HG02852 (cell line): Measurements from ENCODE around the gene BCL2L13.

Experiments used
- ATAC-seq: cut with Tn5 transposase; IDR thresholded peaks from one replicate; pipeline ENCODE4 v1.9.1; 2021; ENCODE audit warnings: mild to moderate bottlenecking, moderate library complexity; ENCODE audit not compliant: unreplicated experiment

Gene BCL2L13, protein sequence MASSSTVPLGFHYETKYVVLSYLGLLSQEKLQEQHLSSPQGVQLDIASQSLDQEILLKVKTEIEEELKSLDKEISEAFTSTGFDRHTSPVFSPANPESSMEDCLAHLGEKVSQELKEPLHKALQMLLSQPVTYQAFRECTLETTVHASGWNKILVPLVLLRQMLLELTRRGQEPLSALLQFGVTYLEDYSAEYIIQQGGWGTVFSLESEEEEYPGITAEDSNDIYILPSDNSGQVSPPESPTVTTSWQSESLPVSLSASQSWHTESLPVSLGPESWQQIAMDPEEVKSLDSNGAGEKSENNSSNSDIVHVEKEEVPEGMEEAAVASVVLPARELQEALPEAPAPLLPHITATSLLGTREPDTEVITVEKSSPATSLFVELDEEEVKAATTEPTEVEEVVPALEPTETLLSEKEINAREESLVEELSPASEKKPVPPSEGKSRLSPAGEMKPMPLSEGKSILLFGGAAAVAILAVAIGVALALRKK

DNA sequence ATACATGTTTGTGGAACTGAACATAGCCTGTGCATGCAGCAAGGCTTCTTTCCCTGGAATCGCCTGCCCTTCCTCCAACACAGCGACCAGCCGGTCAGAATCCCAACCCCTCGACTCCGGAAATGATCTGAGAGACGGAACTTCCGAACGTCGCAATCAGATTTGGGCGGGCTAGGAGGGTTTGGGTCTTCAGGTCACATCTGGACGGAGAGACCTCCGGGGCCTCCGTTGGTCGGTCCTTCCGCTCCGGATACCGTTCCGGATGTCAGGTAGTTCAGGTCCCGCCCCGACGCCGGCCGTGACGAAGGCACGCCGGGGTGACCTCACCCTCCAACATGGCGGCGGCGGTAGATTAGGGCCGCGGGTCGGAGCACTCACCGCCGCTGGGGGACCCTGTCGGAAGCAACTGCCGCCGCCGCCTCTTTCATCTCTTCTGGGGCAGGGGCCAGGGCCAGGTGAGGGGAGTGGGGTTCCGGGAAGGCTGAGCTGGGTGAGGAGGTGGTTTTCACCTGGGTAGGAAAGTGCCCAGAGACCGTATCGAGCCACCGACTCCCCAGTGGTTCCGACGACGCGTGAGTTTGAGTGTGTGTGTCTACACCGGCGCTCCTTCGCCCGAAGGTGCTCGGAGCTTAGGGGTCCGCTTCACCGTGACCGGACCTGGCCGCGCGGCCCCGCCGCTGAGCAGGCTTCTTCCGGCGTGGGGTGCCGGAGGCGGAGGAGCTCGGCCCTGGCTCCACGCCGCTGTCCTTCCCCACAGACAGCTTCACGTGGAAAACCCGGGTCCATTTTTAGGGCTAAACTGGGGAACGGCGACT is at the start of gene BCL2L13:
Gene BCL2L13 (plus strand): TSS at position 326 of the 815 bp plus-strand sequence. CDS start 16,955 bp downstream, outside the sequence.
- ATAC-seq, result peak; percentile 90

DNA sequence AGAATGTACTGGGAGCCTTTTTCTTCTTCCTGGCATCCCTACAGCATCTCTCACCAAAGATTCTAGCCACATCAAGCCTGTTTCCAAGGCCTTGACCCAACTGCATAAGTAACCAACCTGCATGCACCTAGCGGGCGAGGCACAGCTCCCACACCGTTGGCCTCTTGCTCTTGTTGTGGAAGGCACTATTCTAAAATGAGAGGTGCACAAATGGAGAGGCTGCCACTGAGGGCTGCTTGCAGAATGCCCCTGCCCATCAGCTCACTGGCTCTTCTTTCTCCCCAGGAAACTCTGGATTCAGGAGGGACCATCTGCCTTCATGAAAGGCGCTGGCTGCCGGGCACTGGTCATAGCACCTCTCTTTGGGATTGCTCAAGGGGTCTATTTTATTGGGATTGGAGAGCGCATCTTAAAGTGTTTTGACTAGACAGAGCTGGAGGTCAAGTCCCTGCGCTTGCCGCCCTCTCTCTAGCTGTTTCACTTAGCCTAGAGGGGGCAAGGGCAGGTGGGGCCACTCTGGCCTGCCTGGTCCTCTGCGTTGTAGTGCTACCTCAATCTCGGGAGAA is 48.7 kb upstream of the BCL2L13 start:
- ATAC-seq, result no peak

DNA sequence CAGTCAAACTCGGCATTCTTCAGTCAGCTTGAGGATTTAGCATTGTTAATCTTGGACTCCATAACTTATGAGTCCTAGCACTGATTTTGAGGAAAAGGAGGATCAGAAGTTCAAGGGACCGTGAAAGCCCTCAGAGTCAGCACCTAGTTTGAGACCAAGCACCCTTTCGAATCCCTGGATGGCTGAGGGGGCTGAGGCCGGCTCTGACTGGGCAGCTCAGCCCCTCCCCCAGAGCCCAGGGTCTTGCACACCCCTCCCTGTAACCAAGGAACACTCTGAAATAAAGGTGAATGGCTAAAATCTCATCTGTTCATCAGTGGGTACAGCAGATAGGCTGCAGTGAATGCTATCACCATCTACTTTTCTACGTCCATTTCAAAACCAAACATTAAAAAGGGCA is 48.0 kb upstream of the BCL2L13 start:
- no peak for ATAC-seq

DNA sequence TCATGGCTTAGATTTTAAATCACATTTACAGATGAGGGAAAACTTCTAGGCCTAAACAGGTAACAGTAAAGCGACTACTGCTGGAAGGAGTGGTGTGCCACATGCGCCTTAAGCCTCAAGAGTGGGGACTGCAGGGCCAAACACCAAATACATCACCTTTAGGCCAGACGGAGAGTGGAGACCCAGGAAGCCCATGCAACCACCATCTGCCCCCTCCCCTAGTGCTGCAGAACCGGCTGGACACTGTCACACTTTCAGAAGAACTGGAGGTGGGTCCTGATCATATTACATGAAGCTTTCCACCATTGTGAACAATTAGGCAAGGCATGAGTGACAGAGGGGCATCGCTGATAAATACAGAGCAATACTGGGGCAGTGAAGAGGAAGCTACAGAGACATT is 46.4 kb upstream of the BCL2L13 start:
- ATAC-seq, result no peak

DNA sequence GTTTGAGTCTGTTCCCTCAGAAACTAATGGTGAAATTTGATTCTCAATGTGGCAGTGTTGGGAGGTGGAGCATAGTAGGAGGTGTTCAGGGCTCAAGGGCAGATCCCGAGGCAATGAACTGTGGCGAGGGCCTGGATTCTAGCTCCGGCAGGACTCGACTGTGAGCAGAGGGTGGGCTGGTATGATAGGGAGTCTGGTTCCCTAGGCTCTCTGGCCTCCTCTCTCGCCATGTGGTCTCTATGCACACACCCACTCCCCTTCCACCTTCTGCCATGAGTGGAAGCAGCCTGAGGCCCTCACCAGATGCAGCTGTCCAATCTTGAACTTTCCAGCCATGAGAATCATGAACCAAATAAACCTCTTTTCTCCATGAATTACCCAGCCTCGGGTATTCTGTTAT is 42.3 kb upstream of the BCL2L13 start:
- ATAC-seq, result no peak

DNA sequence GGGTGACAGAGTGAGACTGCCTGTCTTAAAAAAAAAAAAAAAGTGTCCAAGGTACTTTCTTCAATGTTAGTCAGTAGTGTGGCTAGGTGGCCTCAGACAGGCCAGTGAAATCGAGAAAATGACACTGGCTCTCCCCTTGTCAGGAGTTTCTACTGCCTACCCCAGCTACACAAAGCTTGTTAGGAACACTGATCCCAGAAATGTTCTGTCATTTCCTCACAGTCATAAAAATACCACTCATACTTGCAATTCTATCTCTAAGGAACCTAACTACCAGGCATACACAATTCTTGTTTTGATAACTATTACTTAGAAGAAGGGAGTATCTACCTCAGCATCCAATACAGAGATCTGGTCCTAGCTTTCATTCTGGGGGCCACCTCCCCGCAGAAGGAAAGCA is 41.3 kb upstream of the BCL2L13 start:
- ATAC-seq, result no peak

DNA sequence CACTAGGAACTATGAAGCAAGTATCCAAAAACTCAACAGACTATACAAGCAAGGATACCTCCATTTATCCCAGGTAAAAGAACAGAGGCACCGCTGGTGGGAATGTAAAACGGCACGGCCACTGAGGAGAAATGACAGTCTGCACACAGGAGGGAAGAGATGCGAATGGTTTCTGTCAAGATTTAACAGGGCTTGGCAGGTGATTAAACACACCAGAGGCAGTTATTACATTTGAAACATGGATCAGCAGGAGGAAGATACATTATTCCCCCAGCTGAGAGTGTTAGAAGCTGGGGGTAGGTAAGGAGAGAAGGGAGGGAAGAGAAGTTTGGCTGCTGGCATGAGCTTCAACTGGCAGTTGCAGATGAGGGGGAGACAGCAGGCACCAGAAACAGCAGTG is 40.2 kb upstream of the BCL2L13 start:
- ATAC-seq, result no peak

DNA sequence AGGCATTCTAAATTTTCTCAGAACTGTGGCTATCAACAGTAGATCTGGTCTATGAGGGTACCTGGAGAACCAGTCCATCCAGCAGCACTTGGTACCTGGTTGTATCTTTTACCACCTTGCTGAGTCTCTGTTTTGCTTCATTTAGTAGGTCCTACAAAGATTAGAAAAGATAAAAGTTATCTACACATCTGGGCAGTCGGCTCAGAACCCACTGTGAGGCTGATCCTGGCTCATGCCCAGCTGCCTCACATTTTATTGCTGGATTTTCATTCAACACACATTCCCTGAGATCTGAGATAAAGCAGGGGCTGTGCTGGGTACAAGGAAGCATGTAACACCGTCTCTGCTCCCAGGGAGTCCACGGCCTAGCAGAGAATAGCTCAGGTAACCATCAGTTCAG is 37.5 kb upstream of the BCL2L13 start:
- no peak for ATAC-seq

DNA sequence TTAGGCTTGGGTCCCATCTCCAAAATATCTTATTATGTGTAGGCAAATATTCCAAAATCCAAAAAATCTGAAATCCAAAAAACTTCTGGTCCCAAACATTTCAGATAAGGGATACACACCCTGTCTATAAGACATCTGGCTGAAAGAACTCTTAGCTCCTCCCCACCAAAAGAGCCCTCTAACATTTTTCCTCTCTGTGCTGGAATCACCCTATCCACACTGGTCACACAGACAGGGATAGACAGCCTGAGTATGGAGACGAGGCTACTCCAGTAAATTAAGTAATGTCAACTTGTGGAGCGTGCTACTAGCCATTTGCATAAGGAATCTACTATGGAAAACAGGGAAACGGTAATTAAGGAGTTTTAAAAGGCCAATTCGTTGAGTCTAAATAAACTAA is 34.9 kb upstream of the BCL2L13 start:
- ATAC-seq, result no peak

DNA sequence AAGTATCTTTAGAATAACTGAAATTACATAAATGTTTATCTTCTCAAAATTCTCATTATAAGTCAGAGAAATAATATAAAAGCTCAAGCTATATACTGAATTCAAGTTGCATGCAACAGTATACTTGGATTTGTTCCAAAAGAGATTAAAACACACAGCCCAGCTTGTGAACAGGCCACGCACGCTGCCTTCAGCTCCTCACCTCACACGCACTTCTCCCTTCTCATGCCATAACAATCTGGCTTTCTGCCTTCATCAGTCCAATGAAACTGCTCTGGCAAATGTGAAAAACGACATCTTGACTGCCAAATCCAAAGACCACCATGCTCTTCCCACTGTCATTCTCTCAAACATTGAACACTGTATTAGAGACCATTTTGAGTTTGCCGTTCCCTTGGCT is 32.1 kb upstream of the BCL2L13 start:
- ATAC-seq, result no peak

DNA sequence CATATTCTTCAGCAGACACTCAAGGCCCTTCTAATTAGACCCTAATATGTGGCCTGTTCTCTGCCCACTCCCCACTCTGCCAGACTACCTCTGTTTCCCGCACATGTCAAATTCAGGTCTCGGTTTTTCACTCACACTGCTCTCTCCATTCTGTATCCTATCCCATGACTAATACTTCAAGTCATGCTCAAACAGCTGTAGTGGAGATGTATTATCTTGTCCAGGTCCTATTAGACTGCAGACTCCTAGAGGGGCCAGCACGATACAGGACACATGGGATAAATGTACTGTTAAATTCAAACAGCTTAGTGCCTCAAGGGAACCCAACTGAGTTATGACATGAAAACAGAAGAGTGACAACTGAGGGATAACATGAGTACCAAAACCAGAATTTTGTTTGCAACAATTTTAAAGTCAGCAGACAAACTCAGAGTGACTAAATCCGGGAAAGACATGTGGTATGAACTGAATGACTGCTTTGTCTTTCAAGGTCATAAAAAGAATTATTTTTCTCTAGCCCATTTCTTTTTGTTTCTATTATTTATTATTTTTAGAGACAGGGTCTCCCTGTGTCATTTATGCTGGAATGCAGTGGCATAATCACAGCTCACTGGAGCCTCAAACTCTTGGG is 30.6 kb upstream of the BCL2L13 start:
- ATAC-seq, result no peak

DNA sequence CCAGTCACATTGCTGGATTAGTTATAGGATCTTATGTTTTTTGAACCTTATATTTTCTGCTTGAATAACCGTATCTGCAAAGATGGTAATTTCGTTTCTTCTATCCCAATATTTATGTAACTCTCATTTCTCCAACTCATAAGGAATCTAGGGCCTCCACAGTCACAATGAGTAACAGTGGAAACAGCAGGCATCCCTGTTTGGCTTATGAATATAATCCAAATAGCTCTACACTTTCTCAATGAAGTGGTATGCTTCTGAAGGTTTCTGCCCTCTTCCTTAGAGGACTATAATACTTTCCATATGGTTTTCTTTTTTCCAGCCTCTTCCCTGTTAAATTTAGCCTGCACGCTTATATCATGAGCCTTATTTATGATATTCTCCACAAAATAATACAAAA is 26.5 kb upstream of the BCL2L13 start:
- no peak for ATAC-seq

DNA sequence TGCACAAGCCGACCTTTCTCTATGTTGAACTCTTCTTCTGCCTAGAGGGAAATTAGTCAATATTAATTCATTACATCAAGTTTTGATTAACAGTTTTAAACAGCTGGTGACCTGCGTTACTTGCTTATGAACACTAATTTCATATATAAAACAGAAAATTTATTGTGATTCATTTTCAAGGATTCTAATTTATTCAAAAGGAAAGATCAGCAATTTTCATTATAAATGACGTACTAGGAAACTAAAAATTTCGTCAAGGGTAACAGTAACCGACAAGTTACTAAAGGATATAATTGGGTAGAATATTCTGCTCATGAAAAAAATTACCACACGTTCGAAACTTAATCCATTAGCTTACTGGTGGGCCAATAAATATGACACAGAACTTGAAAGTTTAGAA is 25.3 kb upstream of the BCL2L13 start:
- ATAC-seq, result no peak

DNA sequence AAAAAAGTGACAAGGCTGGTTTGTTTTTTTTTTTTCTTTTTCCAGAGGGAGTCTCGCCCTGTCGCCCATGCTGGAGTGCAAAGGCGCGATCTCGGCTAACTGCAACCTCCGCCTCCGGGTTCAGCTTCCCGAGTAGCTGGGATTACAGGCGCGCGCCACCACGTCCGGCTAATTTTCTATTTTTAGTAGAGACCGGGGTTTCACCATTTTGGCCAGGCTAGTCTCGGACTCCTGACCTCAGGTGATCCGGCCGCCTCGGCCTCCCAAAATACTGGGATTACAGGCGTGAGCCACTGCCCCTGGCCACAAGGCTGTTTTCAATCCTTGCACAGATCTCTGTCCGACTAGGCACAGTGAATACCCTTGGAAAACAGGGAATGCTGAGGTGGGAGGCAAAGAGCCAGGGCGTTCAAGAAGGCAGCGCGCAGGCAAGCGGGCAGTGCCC is 10.6 kb upstream of the BCL2L13 start:
- ATAC-seq, result no peak

DNA sequence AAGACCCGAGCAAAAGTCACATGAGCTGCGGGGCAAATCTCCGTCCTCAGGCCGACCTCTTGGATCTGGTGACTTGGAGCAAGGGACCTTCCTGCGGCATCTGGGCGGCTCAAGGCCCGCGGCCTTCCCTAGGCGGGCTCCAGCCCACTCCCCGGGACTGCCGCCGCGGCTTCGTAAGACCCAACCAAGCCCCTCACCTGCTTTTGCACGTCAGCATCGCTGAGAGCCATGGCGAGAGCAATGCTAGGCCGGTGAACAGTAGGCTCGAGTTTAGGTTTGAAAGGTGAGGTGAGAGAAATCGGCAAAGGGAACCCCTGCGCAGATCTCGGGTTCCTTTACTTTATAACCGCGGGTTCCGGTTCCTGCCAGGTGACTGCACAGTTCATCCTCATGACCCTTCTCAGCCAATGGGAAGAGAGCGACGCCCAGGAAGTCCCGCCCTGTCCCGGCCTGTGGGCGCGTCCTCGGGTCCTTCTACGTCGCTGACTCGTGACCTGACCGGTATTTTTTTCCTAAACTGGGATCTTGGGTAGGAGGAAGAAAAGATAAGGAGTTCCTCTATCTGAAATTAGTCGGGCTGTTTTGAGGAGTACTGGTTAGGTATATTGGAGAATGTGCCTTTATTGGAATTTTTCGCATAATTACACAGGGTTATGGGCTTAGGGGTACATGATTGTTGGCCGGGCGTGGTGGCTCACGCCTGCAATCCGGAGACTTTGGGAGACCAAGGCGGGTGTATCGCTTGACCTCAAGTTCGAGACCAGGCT is 10.0 kb upstream of the BCL2L13 start, which contains the start of gene ATP6V1E1:
Gene ATP6V1E1 (minus strand): TSS at position 344 of the 767 bp plus-strand sequence. CDS start 114 bp downstream, at position 230.
- peak; percentile 99 for ATAC-seq

DNA sequence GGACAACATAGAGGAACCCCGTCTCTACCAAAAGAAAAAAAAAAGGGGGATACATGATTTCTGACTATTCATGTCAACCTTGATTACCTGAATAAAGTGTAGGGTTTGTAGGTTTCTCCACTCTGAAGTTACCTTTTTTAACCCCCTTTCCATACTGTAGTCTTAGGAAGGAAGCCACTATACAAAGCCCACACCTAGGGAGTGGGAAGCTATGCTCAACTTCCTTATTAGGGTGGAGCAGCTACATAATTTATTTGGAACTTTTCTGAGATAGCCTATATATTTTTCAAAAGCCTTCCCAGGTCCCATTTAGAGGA is 9.4 kb upstream of the BCL2L13 start:
- ATAC-seq, result no peak

DNA sequence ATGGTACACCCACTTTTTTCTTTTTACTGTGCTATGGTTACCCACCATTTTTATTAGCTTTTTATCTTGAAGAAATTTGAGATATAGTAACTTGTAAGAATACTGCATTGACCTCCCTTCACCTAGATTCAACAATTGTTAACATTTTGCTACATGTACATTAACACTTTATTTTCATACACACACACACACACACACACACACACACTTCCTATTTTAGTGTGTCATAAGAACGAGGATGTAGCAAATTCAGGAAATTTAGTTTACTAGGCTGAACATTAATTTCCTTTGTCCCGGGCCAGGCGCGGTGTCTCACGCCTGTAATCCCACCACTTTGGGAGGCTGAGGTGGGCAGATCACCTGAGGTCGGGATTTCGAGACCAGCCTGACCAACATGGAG is 8.9 kb upstream of the BCL2L13 start:
- no peak for ATAC-seq

DNA sequence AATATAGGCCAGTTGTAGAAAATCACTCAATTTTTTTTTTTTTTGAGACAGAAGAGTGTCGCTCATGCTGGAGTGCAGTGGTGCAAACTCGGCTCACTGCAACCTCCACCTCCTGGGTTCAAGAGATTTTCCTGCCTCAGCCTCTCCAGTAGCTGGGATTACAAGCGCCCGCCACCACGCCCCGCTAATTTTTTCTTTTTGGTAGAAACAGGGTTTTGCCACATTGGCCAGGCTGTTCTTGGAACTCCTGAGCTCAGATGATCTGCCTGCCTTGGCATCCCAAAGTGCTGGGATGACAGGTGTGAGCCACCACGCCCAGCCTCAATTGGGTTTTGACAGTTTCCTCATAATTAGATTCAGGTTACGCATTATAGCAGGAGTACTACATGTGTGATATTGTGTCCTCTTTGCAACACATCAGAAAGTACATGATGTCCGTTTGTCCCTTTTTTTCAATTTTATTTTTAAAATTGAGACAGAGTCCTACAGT is 7.4 kb upstream of the BCL2L13 start:
- ATAC-seq, result no peak

DNA sequence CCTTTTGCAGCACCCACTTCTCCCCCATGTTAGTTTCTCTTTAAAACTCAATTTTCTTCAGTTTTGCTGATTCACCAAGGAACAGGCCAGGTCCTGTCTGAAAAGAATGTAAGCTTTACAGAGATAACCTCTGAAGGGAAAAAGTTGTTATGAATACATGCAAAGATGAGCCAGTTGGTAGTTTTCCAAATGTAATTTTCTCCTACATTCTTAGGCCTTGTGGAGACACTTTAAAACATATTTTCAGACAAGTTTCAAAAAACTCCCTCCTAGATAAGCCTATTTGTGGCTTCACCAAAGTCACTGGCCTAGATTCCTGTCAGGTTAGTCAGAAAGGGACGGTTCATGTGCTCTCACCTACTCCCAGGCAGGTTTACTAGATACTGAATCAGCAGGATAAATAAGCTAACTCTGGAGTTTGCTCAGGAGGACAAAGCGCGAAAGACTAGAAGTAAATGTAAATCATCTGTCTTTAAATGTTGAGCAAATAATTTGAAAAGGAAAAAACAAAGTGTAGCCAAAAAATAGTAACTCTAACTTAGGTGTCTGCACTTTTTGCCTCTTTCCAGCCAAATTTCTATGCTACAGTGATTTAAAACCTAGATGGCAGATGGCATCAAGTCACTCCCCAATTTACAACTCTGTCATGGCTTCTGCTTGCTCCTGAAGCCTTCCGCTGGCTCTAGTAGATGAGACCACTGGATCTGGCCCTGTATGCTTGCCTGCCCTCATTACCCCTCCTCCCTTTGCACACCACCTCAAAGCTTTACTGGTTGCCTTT is 5.2 kb upstream of the BCL2L13 start:
- ATAC-seq, result no peak

DNA sequence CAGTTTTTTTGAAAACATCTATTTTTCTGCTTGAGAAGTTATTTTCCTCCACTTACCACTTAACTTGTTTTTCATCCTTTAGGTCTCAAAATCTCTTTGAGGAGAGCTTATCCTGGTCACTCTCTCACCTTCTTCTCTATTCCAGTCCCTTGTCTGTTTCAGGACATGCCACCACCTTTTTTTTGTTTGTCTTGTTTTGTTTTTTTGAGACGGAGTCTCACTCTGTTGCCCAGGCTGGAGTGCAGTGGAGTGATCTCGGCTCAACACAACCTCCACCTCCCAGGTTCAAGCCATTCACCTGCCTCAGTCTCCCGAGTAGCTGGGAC is 4.6 kb upstream of the BCL2L13 start:
- no peak for ATAC-seq
